Measurements from ENCODE around the gene HLCS. TPM values are rescaled to one million over a fixed set of nuclear protein-coding genes. Genes with fewer than 3 reads are reported as not detected.

The HLCS gene
- total and polyA plus RNA-seq, 2 donors (not counting 1 experiment from before 2014, with no cell fraction given) = 23.1 to 40.0 TPM

- no peak overlapping the region for H2AFZ ChIP-seq (ENCODE audit: low read length)
- DNase-seq (ENCODE audit: low read depth in 2 of 2) = no peak
- no peaks in the 10 kb centered on the region for H3K9me3 ChIP-seq (ENCODE audit: control insufficient read depth, insufficient read depth, low read depth, low read length)
- H3K79me2 ChIP-seq (ENCODE audit: control insufficient read depth, insufficient read depth, low read length) = no peaks in the 10 kb centered on the region
- H3K36me3 ChIP-seq (ENCODE audit: control insufficient read depth, insufficient read depth, low read length) = no peaks in the 10 kb centered on the region
- no peak overlapping the region for H3K27ac ChIP-seq (ENCODE audit: insufficient read depth, low read length)
- H3K27me3 ChIP-seq (ENCODE audit: control insufficient read depth, insufficient read depth, low read length) = peaks cover 12% of the 10 kb centered on the region
- no peak overlapping the region for H3K4me2 ChIP-seq (ENCODE audit: extremely low read depth, insufficient read depth, low read length)
- H3K4me3 ChIP-seq (replicated peaks in 1 of 4; ENCODE audit: control extremely low read depth in 1 of 4, insufficient read depth in 1 of 4, low read depth in 3 of 4, low read length in 4 of 4) = no peak overlapping the region
- no peaks in the 10 kb centered on the region for H3K4me1 ChIP-seq (ENCODE audit: control insufficient read depth, extremely low read depth, insufficient read depth, low read length)
- H3K9ac ChIP-seq (ENCODE audit: insufficient read depth, low read length) = no peak overlapping the region
- H4K20me1 ChIP-seq (ENCODE audit: control insufficient read depth, extremely low read depth, insufficient read depth, low read length) = no peaks in the 10 kb centered on the region
- TF ChIP-seq EZH2 (IDR thresholded peaks at IDR 0.05; ENCODE audit: low read length, missing control alignments) (no peak), CTCF (conservative IDR thresholded peaks at IDR 0.05 in 1 of 2, IDR thresholded peaks at IDR 0.05 in 1 of 2; ENCODE audit: low read depth in 1 of 2, low read length in 2 of 2) (no peak)
Observed at GRCh38 chr21:36727866-36728265, 238.6 kb downstream of the HLCS start.

DNA sequence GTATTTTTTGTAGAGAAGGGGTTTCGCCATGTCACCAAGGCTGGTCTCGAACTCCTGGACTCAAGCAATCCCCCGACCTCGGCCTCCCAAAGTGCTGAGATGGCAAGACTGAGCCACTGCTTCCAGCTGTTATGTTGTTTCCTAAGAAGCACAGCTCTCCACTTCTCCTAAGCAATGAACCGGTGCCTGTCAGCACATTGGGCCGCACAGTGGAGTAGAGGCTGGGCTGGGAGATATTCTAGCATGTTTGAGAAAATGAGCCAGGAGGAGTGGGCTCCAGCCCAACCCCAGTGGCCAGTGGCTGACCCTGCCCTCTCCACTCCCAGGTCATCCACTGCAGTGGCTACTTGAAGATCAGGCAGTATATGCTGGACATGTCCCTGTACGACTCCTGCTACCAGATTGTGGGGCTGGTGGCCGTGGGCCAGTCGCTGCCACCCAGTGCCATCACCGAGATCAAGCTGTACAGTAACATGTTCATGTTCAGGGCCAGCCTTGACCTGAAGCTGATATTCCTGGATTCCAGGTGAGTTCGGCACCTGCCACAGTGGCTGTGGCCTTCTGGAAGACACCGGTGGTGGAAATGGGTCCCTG is 240.6 kb downstream of the HLCS start:
- Histone ChIP-seq H3K4me3 (replicated peaks in 1 of 4; ENCODE audit: control extremely low read depth in 1 of 4, insufficient read depth in 1 of 4, low read depth in 3 of 4, low read length in 4 of 4) (no peak overlapping the region), H3K9ac (ENCODE audit: insufficient read depth, low read length) (no peak overlapping the region), H3K27me3 (ENCODE audit: control insufficient read depth, insufficient read depth, low read length) (peaks cover 10% of the 10 kb centered on the region), H3K9me3 (ENCODE audit: control insufficient read depth, insufficient read depth, low read depth, low read length) (no peaks in the 10 kb centered on the region), H2AFZ (ENCODE audit: low read length) (no peak overlapping the region), H3K4me2 (ENCODE audit: extremely low read depth, insufficient read depth, low read length) (no peak overlapping the region), H3K79me2 (ENCODE audit: control insufficient read depth, insufficient read depth, low read length) (no peaks in the 10 kb centered on the region), H4K20me1 (ENCODE audit: control insufficient read depth, extremely low read depth, insufficient read depth, low read length) (no peaks in the 10 kb centered on the region), H3K27ac (ENCODE audit: insufficient read depth, low read length) (no peak overlapping the region), H3K36me3 (ENCODE audit: control insufficient read depth, insufficient read depth, low read length) (no peaks in the 10 kb centered on the region), H3K4me1 (ENCODE audit: control insufficient read depth, extremely low read depth, insufficient read depth, low read length) (no peaks in the 10 kb centered on the region)
- TF ChIP-seq CTCF (conservative IDR thresholded peaks at IDR 0.05 in 1 of 2, IDR thresholded peaks at IDR 0.05 in 1 of 2; ENCODE audit: low read depth in 1 of 2, low read length in 2 of 2) = no peak
- no peak for TF ChIP-seq EZH2 (IDR thresholded peaks at IDR 0.05; ENCODE audit: low read length, missing control alignments)
- DNase-seq (ENCODE audit: low read depth in 2 of 2) = no peak

GRCh38 chr21:36724660-36725059 is 241.8 kb downstream of the HLCS start:
- Histone ChIP-seq H3K79me2 (ENCODE audit: control insufficient read depth, insufficient read depth, low read length) (no peaks in the 10 kb centered on the region), H4K20me1 (ENCODE audit: control insufficient read depth, extremely low read depth, insufficient read depth, low read length) (no peaks in the 10 kb centered on the region), H3K4me2 (ENCODE audit: extremely low read depth, insufficient read depth, low read length) (no peak overlapping the region), H3K36me3 (ENCODE audit: control insufficient read depth, insufficient read depth, low read length) (no peaks in the 10 kb centered on the region), H3K4me1 (ENCODE audit: control insufficient read depth, extremely low read depth, insufficient read depth, low read length) (no peaks in the 10 kb centered on the region), H3K9ac (ENCODE audit: insufficient read depth, low read length) (no peak overlapping the region), H3K4me3 (replicated peaks in 1 of 4; ENCODE audit: control extremely low read depth in 1 of 4, insufficient read depth in 1 of 4, low read depth in 3 of 4, low read length in 4 of 4) (no peak overlapping the region), H3K27me3 (ENCODE audit: control insufficient read depth, insufficient read depth, low read length) (peaks cover 9% of the 10 kb centered on the region), H3K9me3 (ENCODE audit: control insufficient read depth, insufficient read depth, low read depth, low read length) (no peaks in the 10 kb centered on the region), H3K27ac (ENCODE audit: insufficient read depth, low read length) (no peak overlapping the region), H2AFZ (ENCODE audit: low read length) (no peak overlapping the region)
- DNase-seq (ENCODE audit: low read depth in 2 of 2) = no peak
- TF ChIP-seq EZH2 (IDR thresholded peaks at IDR 0.05; ENCODE audit: low read length, missing control alignments) = no peak
- TF ChIP-seq CTCF (conservative IDR thresholded peaks at IDR 0.05 in 1 of 2, IDR thresholded peaks at IDR 0.05 in 1 of 2; ENCODE audit: low read depth in 1 of 2, low read length in 2 of 2) = no peak
